Epidermal melanocyte (primary cell): Measurements from ENCODE around the gene TBC1D7.

Source experiments
- DNase-seq: peaks from one replicate; pipeline ENCODE4 v3.0.0; 2011; ENCODE audit warnings: low spot score; ENCODE audit not compliant: insufficient read length

TBC1D7 gene

DNA sequence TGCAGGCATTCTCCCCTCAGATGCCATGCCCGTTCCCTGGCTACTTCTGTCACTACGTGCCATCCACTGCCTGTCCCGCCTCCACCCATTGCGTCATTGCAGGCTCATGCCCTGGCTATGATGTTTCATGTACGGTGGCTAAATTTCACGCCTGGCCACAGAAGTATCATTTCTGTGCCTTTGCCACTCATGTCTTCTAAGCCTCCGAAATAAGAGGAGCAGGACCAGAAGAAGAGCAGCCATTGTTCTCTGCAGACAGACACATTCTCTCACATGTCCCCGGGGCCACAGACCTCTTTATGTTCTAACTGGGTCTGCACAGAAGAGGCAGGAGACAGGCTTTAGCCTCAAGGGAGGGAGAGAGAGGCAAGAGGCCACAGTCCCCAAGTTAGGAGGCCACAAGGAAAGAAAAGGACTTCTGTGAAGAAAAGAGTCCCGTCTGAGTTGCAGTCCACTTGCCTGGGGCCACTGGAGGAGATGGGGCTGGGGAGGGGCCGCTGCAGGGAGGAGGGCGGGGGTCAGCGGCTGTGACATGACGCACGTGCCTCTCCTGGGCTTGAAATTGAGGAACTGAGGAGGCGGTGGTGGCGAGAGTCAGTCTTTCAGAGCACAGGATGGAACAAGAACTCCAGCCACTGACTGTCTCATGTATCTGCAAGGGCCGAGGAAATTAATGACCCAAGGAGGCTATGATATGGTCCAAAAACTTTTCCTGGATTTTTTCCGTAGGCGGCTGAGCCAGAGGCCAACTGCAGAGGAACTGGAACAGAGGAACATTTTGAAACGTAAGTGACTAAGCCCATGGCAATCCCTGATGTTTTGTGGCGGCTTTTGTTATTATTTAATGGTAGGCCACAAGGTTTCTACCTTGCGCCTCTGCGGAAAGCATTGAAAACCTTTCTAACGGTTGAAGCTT is 55.9 kb downstream of the TBC1D7 start:
- no peak for DNase-seq

DNA sequence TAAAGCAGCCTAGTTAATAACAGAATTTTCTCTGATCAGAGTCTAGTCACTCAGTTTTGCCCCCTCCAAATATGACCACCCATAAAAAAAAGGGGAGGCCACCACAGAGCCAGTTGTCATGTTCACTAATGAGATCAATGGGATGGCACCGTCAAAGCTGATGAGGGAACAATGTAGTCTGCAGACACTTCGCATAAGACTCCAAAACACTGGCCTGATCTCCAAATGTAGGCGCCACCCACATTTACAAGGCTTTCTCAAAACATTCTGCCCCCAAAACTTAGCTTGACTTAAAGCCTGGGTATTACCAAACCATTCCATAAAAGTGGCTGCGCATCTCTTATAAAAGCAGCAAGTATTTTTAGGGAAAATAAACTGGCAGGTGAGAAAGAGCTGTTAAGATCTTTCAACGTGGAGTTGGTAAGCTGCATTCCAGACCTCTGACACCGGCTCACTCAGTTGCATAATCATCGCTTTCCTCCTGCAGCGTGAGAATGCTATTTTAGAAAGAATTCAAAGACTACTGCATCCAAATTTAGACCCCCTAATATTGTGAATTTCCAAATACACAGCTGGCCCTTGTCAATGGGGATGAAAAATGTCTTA is 59.3 kb downstream of the TBC1D7 start:
- DNase-seq: no peak

DNA sequence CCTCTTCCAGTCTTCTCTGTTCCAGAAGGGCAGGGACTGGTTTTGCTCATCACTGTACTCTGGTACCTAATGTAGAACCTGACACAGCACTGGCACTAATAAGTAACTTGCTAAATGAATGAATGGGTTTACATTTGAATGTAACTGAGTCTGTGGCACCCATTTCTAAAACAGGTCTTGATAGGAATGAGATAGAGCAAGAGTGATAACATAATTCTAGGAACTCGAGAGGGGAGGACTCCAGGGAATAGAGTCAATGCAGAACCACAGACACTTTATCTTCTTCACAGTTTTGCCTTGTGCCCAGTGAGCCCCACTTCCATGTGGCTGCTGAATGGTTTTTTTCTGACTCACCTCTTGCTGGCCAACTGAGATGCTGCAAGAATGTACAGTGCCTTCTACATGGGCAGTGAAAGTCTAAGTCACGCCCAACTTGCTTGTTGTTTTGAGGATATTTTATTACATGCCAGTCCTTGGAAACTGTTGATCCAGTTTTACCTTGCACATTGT is 61.1 kb downstream of the TBC1D7 start:
- no peak for DNase-seq

DNA sequence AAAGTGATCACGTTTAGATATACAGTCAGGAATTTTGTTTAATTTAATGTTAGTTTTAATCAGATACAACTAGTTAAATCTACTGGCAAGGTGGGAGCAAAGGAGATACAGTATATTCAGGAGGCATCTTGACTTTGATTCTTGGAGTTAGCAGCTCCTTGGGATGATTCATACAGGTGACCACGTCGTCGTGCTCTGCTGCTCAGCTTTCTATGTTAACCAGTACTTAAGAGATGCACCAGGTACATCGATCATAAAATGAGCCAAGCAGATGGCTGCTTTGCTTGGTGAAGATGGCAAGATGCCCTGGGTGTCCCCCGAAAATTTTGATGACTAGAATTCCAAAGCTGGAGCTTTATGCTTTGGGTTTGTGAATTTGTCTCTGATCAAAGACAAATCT is 64.7 kb downstream of the TBC1D7 start:
- no peak for DNase-seq

DNA sequence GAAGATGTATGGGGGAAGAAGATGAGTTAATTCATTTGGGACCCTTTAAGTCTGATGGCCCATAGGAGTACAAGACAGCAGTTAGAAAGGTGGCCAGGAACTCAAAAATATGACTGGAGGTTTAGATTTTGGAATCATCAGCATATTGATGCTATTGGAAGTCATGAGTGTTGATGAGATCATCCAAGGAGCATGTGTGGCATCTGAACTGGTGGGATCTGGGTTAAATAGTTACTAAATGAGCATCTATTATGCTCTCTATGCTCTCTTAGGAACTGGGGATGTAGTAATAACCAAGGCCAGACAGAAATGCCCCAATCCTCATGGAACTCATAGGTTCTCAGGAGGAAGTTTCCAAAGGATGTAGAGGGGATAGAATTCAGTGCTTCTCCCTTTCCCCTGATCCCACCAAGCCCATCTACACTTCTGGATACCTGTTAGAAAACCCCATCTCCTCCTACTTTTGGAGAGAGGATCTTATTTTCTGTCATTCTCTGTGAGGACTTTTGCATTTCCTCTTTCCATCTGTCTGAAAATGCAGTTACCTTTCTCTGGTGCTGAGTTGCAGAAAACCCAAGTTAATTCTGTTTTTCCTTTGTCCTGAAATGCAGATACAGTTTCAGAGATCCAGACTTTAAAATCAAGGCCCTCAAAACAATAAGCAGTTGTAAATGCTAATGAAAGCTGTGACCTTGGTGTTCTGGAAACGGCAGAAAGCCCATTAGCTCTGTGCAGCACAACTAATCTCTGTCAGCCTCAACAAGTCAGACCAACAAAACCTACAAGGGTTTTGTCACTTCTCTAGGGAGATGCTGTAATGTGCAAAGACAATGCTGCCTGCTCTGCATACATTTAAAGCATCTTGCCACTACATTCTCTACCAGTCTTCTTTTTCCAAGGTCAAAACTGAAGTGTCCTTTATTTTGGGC is 65.8 kb downstream of the TBC1D7 start:
- DNase-seq: no peak

DNA sequence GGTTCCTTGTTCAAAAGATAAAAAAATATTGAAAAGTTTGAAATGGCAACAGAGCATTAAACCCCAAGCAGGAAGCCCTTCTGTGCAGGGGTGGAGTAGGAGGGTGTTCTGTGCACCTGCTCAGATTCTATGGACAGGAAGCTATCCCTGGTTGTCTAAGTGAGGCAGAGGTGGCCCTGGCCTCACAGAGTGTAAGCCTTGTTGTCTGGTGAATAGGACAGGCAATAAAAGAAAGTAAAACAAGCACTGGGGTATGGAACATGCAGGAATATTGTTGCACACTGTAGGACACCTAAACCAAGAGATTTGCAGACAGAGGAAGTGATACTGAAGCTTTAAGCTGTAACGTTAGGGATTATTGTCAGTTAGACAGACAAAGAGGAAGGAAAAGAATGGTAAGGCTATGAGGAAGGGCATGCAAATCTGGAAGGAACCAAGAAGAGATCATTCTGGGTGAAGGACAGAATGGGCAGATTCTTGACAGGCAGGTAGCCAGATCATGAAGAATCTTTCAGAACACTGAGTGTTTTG is 66.8 kb downstream of the TBC1D7 start:
- DNase-seq: no peak

DNA sequence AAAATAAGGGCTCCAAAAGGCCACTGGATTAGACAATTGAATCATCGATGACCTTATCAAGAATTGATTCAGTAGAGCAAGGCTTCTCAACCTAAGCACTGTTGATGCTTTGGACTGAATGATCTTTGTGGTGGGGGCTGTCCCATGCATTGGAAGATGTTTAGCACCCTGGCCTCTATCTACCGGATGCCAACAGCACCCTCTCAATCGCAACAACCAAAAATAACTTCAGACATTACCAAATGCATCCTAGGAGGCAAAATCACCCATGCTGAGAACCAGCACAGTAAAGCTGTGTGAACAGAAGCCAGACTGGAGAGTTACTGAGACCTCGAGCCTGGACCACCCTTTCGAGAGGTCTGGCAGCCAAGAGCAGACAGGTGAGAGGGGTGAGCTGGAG is 67.5 kb downstream of the TBC1D7 start:
- DNase-seq: no peak

DNA sequence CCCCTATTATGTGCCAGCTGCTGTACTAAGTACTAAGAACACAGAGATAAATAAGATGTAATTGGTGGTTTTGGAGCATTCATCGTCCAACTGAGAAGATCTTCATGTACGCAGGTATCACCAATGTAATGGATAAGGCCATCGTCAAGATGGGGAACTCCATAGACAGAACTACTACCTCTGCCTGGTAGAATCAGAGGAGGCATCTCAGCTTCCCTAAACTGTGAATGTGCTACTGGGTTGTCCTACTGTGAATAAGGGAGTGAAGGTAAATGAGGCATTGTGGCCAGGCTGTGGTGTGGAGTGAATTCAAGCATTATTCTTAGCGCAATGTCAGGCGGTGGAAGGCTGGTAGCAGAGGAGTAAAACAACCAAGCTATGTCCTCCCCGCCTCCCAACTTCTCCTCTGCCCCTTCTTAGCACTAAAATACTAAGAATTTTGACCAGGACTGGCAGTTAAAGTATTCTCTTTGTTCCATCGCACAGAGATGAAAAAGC is 68.2 kb downstream of the TBC1D7 start:
- no peak for DNase-seq

DNA sequence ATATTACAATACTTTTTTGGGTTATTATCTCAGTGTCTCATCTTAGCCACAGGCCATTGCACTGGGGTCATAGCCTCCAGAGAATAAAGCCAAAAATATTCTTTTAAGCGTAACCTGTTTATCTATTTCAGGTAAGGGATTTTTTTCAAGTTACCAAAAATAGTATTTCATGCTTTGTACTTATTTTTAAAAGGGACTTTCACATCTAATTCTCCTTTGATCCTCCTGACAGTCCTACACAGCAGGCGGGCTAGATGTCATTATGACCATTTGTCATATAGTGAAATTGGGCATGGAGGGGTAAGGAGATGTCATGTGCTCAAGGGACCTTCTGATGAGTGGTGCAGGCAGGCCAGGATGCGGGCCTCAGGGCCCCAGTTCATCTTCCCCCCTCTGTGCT is 68.9 kb downstream of the TBC1D7 start:
- DNase-seq: no peak

DNA sequence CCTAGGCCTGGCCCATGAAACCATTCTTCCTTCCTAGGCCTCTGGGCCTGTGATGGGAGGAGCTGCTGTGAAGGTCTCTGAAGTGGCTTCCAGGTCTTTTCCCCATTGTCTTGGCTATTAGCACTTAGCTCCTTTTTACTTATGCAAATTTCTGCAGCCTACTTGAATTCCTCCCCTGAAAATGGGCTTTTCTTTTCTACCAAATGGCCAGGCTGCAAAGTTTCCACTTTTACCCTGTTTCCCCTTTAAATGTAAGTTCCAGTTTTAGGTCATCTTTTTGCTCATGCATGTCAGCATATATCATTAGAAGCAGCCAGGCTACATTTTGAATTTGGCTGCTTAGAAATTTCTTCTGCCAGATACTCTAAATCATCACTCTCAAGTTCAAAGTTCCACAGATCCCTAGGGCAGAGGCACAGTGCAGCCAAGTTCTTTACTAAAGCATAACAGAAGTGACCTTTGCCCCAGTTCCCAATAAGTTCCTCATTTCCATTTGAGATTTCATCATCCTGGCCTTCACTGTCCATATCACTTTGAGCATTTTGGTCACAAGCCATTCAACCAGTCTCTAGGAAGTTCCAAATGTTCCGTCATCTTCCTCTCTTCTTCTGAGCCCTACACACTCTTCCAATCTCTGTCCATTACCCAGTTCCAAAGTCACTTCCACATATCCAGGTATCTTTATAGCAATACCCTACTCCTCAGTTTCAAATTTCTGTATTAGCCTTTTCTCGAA is 71.9 kb downstream of the TBC1D7 start:
- DNase-seq: no peak
